GM23338 (cell line): Measurements from ENCODE around the gene SPRYD7. TPM values are rescaled to one million over a fixed set of nuclear protein-coding genes. Genes with fewer than 3 reads are reported as not detected.

ENCODE experiments used
- ATAC-seq: fragments of 200-7000 bp; cut with Tn5 transposase; 3 replicates; pipeline ENCODE4 v1.9.1; 2020
- DNase-seq: peaks from one replicate; pipeline ENCODE4 v3.0.0-alpha.2; 2015; ENCODE audit warnings: low spot score
- H2AFZ ChIP-seq: fragments of 200-600 bp; sonication (generic); 2 replicates; pipeline ENCODE4 v1.8.0; 2016; ENCODE audit warnings: antibody characterized with exemption, mild to moderate bottlenecking, moderate library complexity
- H3F3A ChIP-seq: fragments of 200-600 bp; sonication (generic); replicated peaks from 2 replicates; pipeline ENCODE4 v1.8.0; 2017; ENCODE audit warnings: antibody characterized with exemption, mixed run types, low read depth
- H3K27ac ChIP-seq: fragments of 200-600 bp; sonication (generic); 2 replicates; pipeline ENCODE4 v1.6.1; 2016; ENCODE audit warnings: low read depth
- H3K27me3 ChIP-seq: fragments of 200-600 bp; sonication (generic); 2 replicates; pipeline ENCODE4 v1.8.0; 2016; ENCODE audit warnings: mild to moderate bottlenecking, mixed run types, moderate library complexity; ENCODE audit not compliant: insufficient read depth
- H3K36me3 ChIP-seq: fragments of 200-600 bp; sonication (generic); 2 replicates; pipeline ENCODE4 v1.8.0; 2016; ENCODE audit warnings: mild to moderate bottlenecking; ENCODE audit not compliant: insufficient read depth
- H3K4me1 ChIP-seq: fragments of 200-600 bp; sonication (generic); 2 replicates; pipeline ENCODE4 v1.8.0; 2016; ENCODE audit warnings: mild to moderate bottlenecking, moderate library complexity; ENCODE audit not compliant: insufficient read depth
- H3K4me2 ChIP-seq: fragments of 200-600 bp; sonication (generic); 2 replicates; pipeline ENCODE4 v1.7.1; 2017; ENCODE audit warnings: mixed run types
- H3K4me3 ChIP-seq: fragments of 200-600 bp; sonication (generic); 2 replicates; pipeline ENCODE4 v1.6.1; 2016; ENCODE audit warnings: mixed run types
- H3K79me2 ChIP-seq: fragments of 200-600 bp; sonication (generic); replicated peaks from 2 replicates; pipeline ENCODE4 v1.8.0; 2017; ENCODE audit warnings: mild to moderate bottlenecking; ENCODE audit not compliant: insufficient read depth
- H3K9me2 ChIP-seq: fragments of 200-600 bp; sonication (generic); 2 replicates; pipeline ENCODE4 v1.8.0; 2017; ENCODE audit not compliant: insufficient read depth
- H4K20me1 ChIP-seq: fragments of 200-600 bp; sonication (generic); replicated peaks from 2 replicates; pipeline ENCODE4 v1.8.0; 2017; ENCODE audit warnings: mild to moderate bottlenecking; ENCODE audit not compliant: insufficient read depth
- H3K27ac Mint-ChIP-seq: 2 replicates; pipeline ENCODE4 v1.8.0; 2020; ENCODE audit warnings: inconsistent platforms, mild to moderate bottlenecking, moderate library complexity, mixed read lengths
- H3K27me3 Mint-ChIP-seq: 3 replicates; pipeline ENCODE4 v1.8.0; 2022; ENCODE audit warnings: low read depth, mild to moderate bottlenecking, moderate library complexity, mixed read lengths, inconsistent platforms; ENCODE audit not compliant: insufficient read depth, poor library complexity
- H3K36me3 Mint-ChIP-seq: 3 replicates; pipeline ENCODE4 v1.8.0; 2021; ENCODE audit warnings: low read depth, mild to moderate bottlenecking, inconsistent platforms, moderate library complexity, mixed read lengths
- H3K4me1 Mint-ChIP-seq: 3 replicates; pipeline ENCODE4 v1.8.0; 2020; ENCODE audit warnings: mild to moderate bottlenecking, inconsistent platforms, mixed read lengths
- H3K4me3 Mint-ChIP-seq: 3 replicates; pipeline ENCODE4 v1.8.0; 2021; ENCODE audit warnings: moderate library complexity, mild to moderate bottlenecking, inconsistent platforms, mixed read lengths
- H3K9me3 Mint-ChIP-seq: 3 replicates; pipeline ENCODE4 v1.8.0; 2020; ENCODE audit warnings: moderate library complexity, mild to moderate bottlenecking, inconsistent platforms, mixed read lengths
- CREB1 ChIP-seq: fragments of 250-450 bp; sonication (Bioruptor Pico); IDR thresholded peaks from 2 replicates; pipeline ENCODE4 v1.5.0; 2020; ENCODE audit warnings: low read depth, mild to moderate bottlenecking, moderate library complexity
- CTCF ChIP-seq, 2 experiments: fragments of 200-600 bp in 1 of 2; sonication (generic) in 1 of 2; conservative IDR thresholded peaks; 2 replicates each; pipeline versions ENCODE4 v1.5.1 to v1.6.1; 2016 to 2017; ENCODE audit warnings: antibody characterized with exemption in 2 of 2, low read depth in 2 of 2, mild to moderate bottlenecking in 2 of 2, moderate library complexity in 1 of 2
- EZH2 ChIP-seq: fragments of 200-600 bp; sonication (generic); IDR thresholded peaks from one replicate; pipeline ENCODE4 v1.8.0; 2017; ENCODE audit warnings: antibody characterized with exemption, mild to moderate bottlenecking, low read depth; ENCODE audit not compliant: unreplicated experiment
- EZH2phosphoT487 ChIP-seq: fragments of 200-600 bp; sonication (generic); IDR thresholded peaks from one replicate; pipeline ENCODE4 v1.8.1; 2018; ENCODE audit warnings: antibody characterized with exemption; ENCODE audit not compliant: unreplicated experiment
- NANOG ChIP-seq: IDR thresholded peaks from 2 replicates; pipeline ENCODE4 v1.6.1; 2016; ENCODE audit warnings: antibody characterized with exemption, borderline replicate concordance
- POLR2AphosphoS5 ChIP-seq: IDR thresholded peaks from 2 replicates; pipeline ENCODE4 v1.6.1; 2016; ENCODE audit warnings: antibody characterized with exemption, low read depth
- REST ChIP-seq: IDR thresholded peaks from one replicate; pipeline ENCODE4 v1.6.1; 2018; ENCODE audit warnings: antibody characterized with exemption; ENCODE audit not compliant: unreplicated experiment
- STAT1 ChIP-seq: IDR thresholded peaks from one replicate; pipeline ENCODE4 v1.6.1; 2016; ENCODE audit warnings: antibody characterized with exemption; ENCODE audit not compliant: unreplicated experiment
- ZNF331 ChIP-seq: fragments of 250-450 bp; sonication (Bioruptor Pico); IDR thresholded peaks from 2 replicates; pipeline ENCODE4 v1.5.0; 2020; ENCODE audit warnings: low read depth, mild to moderate bottlenecking, moderate library complexity
- polyA plus RNA-seq: library from polyadenylated mRNA; unstranded; fragments of >200 nt; fragmentation: Nextera tagmentation; extraction: Ambion mirVana; gene quantifications from 2 replicates; pipeline ENCODE4 v1.2.1, GENCODE V29; 2016
- total RNA-seq: library from RNA; depleted of rRNA; stranded (reverse); fragments of >200 nt; shearing (Covaris generic); gene quantifications from 2 replicates; pipeline ENCODE4 v1.2.3, GENCODE V29; 2014
- TF ChIP-seq, protein P1 (sequence below): IDR thresholded peaks from 2 replicates; pipeline ENCODE4 v1.6.1; 2016; ENCODE audit warnings: antibody characterized with exemption
- TF ChIP-seq, protein P2 (sequence below): fragments of 250-450 bp; sonication (Bioruptor Pico); IDR thresholded peaks from 2 replicates; pipeline ENCODE4 v1.5.0; 2020; ENCODE audit warnings: mild to moderate bottlenecking, moderate library complexity

SPRYD7 gene
- total and polyA plus RNA-seq, 2 experiments from 2014 or later, result 2.9 to 7.4 TPM

DNA sequence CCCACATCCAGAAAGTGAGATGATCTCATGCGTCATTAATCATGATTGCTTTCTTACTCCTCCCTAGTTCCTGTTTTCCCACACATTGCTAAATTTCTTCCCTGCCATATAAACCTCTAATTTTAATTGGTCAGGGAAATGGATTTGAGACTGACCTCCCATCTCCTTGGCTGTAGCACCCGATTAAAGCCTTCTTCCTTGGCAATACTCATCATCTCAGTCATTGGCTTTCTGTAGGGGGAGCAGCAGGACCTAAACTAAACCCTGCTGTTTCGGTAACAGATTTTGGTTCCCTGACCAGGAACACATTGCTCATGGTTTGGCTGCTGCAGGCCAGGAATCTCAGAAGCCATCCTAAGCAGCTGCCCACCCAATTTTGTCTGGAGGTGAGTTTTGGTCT is 61.7 kb downstream of the SPRYD7 start:
- peaks cover 70% of the 10 kb centered on the region for H3K9me3 Mint-ChIP-seq
- H3K27ac Mint-ChIP-seq, result no peak overlapping the region
- no peak for DNase-seq

More for the DNA sequence above, 61.7 kb downstream of the SPRYD7 start:
- H3K36me3 Mint-ChIP-seq, result peaks cover 37% of the 10 kb centered on the region
- no peak overlapping the region for H3K4me2 ChIP-seq
- H3F3A ChIP-seq, result no peaks in the 10 kb centered on the region
- ATAC-seq, result no peak
- H4K20me1 ChIP-seq, result no peaks in the 10 kb centered on the region
- no peak overlapping the region for H3K4me3 Mint-ChIP-seq
- no peak for TF ChIP-seq ZNF331 (CRISPR knock-in tag)
- TF ChIP-seq, protein P1, sequence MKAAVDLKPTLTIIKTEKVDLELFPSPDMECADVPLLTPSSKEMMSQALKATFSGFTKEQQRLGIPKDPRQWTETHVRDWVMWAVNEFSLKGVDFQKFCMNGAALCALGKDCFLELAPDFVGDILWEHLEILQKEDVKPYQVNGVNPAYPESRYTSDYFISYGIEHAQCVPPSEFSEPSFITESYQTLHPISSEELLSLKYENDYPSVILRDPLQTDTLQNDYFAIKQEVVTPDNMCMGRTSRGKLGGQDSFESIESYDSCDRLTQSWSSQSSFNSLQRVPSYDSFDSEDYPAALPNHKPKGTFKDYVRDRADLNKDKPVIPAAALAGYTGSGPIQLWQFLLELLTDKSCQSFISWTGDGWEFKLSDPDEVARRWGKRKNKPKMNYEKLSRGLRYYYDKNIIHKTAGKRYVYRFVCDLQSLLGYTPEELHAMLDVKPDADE, result no peak
- no peak for TF ChIP-seq POLR2AphosphoS5
- no peak for TF ChIP-seq CTCF (conservative IDR thresholded peaks at IDR 0.05; ENCODE audit: low read depth in 2 of 2)
- TF ChIP-seq CREB1, result no peak
- TF ChIP-seq NANOG, result no peak
- TF ChIP-seq REST, result no peak
- TF ChIP-seq, protein P2, sequence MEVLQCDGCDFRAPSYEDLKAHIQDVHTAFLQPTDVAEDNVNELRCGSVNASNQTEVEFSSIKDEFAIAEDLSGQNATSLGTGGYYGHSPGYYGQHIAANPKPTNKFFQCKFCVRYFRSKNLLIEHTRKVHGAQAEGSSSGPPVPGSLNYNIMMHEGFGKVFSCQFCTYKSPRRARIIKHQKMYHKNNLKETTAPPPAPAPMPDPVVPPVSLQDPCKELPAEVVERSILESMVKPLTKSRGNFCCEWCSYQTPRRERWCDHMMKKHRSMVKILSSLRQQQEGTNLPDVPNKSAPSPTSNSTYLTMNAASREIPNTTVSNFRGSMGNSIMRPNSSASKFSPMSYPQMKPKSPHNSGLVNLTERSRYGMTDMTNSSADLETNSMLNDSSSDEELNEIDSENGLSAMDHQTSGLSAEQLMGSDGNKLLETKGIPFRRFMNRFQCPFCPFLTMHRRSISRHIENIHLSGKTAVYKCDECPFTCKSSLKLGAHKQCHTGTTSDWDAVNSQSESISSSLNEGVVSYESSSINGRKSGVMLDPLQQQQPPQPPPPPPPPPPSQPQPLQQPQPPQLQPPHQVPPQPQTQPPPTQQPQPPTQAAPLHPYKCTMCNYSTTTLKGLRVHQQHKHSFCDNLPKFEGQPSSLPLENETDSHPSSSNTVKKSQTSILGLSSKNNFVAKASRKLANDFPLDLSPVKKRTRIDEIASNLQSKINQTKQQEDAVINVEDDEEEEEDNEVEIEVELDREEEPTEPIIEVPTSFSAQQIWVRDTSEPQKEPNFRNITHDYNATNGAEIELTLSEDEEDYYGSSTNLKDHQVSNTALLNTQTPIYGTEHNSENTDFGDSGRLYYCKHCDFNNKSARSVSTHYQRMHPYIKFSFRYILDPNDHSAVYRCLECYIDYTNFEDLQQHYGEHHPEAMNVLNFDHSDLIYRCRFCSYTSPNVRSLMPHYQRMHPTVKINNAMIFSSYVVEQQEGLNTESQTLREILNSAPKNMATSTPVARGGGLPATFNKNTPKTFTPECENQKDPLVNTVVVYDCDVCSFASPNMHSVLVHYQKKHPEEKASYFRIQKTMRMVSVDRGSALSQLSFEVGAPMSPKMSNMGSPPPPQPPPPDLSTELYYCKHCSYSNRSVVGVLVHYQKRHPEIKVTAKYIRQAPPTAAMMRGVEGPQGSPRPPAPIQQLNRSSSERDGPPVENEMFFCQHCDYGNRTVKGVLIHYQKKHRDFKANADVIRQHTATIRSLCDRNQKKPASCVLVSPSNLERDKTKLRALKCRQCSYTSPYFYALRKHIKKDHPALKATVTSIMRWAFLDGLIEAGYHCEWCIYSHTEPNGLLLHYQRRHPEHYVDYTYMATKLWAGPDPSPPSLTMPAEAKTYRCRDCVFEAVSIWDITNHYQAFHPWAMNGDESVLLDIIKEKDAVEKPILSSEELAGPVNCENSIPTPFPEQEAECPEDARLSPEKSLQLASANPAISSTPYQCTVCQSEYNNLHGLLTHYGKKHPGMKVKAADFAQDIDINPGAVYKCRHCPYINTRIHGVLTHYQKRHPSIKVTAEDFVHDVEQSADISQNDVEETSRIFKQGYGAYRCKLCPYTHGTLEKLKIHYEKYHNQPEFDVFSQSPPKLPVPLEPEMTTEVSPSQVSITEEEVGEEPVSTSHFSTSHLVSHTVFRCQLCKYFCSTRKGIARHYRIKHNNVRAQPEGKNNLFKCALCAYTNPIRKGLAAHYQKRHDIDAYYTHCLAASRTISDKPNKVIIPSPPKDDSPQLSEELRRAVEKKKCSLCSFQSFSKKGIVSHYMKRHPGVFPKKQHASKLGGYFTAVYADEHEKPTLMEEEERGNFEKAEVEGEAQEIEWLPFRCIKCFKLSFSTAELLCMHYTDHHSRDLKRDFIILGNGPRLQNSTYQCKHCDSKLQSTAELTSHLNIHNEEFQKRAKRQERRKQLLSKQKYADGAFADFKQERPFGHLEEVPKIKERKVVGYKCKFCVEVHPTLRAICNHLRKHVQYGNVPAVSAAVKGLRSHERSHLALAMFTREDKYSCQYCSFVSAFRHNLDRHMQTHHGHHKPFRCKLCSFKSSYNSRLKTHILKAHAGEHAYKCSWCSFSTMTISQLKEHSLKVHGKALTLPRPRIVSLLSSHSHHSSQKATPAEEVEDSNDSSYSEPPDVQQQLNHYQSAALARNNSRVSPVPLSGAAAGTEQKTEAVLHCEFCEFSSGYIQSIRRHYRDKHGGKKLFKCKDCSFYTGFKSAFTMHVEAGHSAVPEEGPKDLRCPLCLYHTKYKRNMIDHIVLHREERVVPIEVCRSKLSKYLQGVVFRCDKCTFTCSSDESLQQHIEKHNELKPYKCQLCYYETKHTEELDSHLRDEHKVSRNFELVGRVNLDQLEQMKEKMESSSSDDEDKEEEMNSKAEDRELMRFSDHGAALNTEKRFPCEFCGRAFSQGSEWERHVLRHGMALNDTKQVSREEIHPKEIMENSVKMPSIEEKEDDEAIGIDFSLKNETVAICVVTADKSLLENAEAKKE (CRISPR knock-in tag), result no peak
- no peak for TF ChIP-seq STAT1
- no peak for TF ChIP-seq EZH2phosphoT487
- no peak for TF ChIP-seq EZH2
- H3K4me1 ChIP-seq, result no peaks in the 10 kb centered on the region
- H3K36me3 ChIP-seq, result peaks cover 4% of the 10 kb centered on the region; the same call in 1 of the 2 replicates
- H2AFZ ChIP-seq, result no peak overlapping the region
- H3K4me3 ChIP-seq, result no peak overlapping the region
- H3K4me1 Mint-ChIP-seq, result no peaks in the 10 kb centered on the region
- H3K27me3 Mint-ChIP-seq, result peaks cover 3% of the 10 kb centered on the region
- no peaks in the 10 kb centered on the region for H3K27me3 ChIP-seq
- H3K9me2 ChIP-seq, result no peaks in the 10 kb centered on the region; the same call in 1 of the 2 replicates
- H3K79me2 ChIP-seq, result no peaks in the 10 kb centered on the region
- no peak overlapping the region for H3K27ac ChIP-seq
